ENCODE measurements around the gene DENND1A.
"Not testable (repeated sequence)": the region's sequence is repeated elsewhere in the genome, so short reads cannot be mapped to it uniquely, and the experiment has no call there.

The DENND1A gene

GRCh38 chr9:123761905-123762605, 167.9 kb downstream of the DENND1A start:
- DNase-seq, result no peak

DNA sequence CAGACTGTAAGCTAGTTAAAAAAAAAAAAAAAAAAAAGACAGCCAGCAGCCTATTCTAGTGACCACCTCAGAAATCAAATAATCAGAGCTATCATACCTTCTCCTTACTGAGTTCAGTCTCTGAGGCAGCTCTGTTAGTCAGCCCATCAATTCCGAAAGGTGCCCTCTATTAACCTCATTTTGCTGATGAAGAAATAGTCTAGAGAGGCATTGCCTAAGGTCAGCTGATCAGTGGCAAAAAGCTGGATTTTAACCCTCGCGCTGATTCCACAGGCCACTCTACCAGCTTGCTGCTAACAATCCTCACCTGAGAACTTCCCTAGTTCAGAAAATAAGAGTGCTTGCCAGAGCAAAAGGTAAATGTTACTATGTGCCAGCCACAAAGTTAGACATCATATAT, 172.0 kb downstream of the DENND1A start:
- no peak for DNase-seq

GRCh38 chr9:123757547-123757946, 172.4 kb downstream of the DENND1A start:
- no peak for DNase-seq

DNA sequence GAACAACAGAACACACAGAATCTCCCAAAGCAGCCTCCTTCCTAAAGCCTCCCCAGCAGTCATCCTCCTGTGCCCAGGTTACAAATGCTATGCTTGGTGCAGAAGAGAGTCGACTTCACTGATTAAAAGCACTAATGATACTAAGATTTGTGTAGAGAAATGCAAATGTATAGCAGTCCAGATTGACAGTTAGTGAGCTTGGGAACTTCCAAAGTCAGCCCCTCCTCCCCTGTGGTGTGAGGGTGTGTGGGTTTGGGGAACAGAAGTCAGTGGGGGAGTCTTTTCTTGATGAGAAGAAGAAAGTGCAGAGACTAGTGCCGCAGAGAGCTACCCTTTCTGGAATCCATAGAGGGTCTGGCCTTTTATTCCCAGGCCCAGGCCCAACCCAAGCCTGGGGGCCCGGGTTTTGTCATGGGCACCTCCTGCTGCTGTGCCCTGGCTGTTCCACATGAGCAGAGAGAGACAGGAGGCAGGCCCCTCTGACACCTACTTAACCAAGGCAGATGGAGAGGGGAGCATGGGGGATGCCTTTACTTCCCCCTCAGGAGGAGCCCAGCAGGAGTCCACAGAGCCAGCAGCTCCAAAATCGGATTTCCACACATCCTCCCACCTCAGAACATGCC, 173.3 kb downstream of the DENND1A start:
- no peak for DNase-seq

DNA sequence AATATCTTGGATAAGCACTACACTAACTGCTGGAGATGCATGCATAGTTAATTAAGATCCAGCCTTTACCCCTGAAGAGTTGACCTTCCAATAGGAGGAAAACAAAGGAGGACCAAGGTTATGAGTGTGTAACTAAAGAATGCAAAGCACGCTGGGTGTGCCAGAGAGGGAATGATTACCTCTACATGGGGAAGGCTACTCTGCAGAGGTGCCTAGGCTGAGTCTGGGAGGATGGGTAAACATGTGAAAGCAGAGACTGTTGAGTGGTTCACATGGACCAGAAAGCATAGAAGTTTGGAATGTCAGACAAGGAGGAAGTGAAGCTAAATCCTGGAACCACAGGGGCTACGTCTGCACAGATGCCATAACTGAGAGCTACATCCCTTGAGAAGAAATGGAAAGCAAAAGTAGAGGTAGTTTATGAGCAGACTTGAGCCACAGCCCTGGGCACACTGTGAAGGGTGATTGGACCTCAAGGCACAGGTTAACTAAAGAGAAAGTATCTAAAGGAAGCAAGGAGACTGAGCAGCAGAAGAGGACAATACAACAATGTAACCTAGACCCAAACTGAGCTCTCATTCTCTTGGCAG, 176.2 kb downstream of the DENND1A start:
- DNase-seq, result no peak

GRCh38 chr9:123753016-123753415, 176.9 kb downstream of the DENND1A start:
- no peak for DNase-seq

- DNase-seq, result no peak
These were observed 180.2 kb downstream of the DENND1A start for GRCh38 chr9:123749580-123750202.

- DNase-seq, result no peak
These were observed 183.2 kb downstream of the DENND1A start for GRCh38 chr9:123746765-123747164.

DNA sequence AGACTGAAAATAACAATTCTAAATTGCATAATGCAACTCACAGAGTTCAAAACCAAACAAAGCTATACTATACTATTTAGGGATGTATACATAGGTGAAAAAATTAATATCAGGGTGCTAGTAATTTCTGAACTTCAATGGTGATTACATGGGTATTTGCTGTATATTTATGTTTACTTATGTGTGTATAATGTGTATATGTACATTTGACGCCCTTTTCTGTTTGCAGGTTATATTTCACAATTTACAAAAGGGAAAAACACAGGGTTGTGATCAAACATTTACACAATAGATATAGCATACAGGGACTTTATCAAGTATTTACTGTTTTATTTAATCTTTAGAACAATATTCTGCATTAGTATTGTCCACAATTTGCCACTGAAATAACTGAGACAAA, 184.0 kb downstream of the DENND1A start:
- no peak for DNase-seq

GRCh38 chr9:123745451-123745850, 184.5 kb downstream of the DENND1A start:
- DNase-seq, result no peak

GRCh38 chr9:123743737-123744136, 186.2 kb downstream of the DENND1A start:
- DNase-seq, result no peak

- DNase-seq, result no peak
These were observed 187.7 kb downstream of the DENND1A start for GRCh38 chr9:123742009-123742767.

- DNase-seq, result no peak
These were observed 188.7 kb downstream of the DENND1A start for GRCh38 chr9:123741214-123741613.

GRCh38 chr9:123739902-123740301, 190.0 kb downstream of the DENND1A start:
- no peak for DNase-seq

DNA sequence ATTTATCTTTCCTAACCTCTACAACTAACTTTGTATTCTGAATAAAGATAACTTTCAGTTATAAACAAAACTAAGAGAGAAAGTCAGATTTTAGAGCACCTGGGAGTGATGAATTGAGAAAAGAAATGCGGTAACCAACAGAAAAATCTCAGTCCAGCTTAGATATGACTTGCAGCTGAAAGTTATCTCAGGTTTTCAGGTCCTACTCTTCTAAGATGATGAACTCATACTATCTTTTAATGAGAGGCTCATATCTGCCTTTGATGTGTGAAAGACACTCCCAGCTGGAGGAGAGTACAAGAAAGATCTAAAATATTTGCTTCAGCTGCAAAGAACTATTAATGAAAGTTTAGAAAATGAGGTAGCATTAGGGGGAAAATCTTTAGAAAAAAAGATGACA, 190.5 kb downstream of the DENND1A start:
- no peak for DNase-seq

DNA sequence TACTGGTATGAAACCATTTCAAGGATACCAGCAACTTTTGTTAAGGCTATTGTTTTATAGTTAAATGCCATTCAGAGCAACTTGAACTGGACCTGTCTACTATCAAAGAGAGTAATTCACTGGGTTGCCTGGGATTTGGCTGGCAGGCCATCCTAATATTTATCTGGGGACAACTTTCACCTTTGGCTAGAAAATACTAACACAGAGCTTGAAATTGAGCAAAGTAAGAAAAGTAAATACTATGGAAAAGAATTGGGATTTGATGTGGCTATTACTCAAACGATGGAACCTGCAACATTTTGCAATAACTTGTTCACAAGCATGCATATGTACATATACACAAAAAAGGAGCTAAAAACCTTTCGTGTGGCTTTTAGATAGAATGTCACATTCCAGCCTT, 191.3 kb downstream of the DENND1A start:
- no peak for DNase-seq

GRCh38 chr9:123735376-123735775, 194.6 kb downstream of the DENND1A start:
- no peak for DNase-seq

GRCh38 chr9:123728571-123728970, 201.4 kb downstream of the DENND1A start:
- not testable (repeated sequence) for DNase-seq

GRCh38 chr9:123727332-123727731, 202.6 kb downstream of the DENND1A start:
- no peak for DNase-seq

DNA sequence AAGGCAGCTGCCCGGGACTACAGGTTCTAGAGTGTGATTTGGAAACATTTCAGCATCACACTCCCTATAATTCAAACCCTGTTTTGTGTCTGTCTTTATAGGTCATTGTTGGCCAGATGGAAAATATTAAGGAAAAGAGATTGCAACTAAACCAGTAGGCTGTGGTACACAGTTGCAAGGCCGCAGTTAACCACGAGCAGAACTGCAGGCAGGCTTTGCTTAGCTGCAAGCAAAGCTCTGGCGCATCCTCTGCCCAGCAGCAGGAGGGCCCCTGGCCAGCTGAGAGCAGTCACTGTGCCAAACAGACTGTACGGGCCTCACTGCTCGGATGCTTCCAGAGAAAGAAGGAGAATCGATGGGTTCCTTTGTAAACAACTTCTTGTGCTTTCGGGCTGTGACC, 204.5 kb downstream of the DENND1A start:
- DNase-seq, result no peak

GRCh38 chr9:123724211-123724796, 205.6 kb downstream of the DENND1A start:
- DNase-seq, result no peak

DNA sequence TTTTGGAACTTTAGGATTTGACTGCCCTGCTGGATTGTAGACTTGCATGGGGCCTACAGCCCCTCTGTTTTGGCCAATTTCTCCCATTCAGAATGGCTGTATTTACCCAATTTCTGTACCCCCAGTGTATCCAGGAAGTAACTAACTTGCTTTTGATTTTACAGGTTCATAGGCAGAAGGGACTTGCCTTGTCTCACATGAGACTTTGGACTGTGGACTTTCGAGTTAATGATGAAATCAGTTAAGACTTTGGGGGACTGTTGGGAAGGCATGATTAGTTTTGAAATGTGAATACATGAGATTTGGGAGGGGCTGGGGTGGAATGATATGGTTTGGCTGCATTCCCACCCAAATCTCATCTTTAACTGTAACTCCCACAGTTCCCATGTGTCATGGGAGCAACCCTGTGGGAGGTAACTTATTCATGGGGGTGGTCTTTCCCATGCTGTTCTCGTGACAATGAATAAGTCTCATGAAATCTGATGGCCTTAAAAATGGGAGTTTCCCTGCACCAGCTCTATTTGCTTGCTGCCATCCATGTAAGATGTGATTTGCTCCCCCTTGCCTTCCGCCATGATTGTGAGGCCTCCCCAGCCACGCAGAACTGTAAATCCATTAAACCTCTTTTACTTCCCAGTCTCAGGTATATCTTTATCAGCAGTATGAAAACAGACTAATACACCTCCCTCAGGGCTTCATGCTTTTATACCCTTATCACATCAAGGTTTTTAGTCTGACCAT, 206.6 kb downstream of the DENND1A start:
- no peak for DNase-seq

Measured in activated CD8-positive, alpha-beta memory T cell treated with anti-CD3 and anti-CD28 coated beads for 24 hours (primary cell).